CMK (cell line): ENCODE measurements around the gene NXT1.
A peak's percentile ranks its signal among the peaks of the same experiment; 100 is the strongest.
"Not testable (repeated sequence)": the region's sequence is repeated elsewhere in the genome, so short reads cannot be mapped to it uniquely, and the experiment has no call there.

ENCODE experiments used
- DNase-seq: peaks from one replicate; pipeline ENCODE4 v3.0.0-alpha.2; 2010; ENCODE audit warnings: low read depth

Gene NXT1

DNA sequence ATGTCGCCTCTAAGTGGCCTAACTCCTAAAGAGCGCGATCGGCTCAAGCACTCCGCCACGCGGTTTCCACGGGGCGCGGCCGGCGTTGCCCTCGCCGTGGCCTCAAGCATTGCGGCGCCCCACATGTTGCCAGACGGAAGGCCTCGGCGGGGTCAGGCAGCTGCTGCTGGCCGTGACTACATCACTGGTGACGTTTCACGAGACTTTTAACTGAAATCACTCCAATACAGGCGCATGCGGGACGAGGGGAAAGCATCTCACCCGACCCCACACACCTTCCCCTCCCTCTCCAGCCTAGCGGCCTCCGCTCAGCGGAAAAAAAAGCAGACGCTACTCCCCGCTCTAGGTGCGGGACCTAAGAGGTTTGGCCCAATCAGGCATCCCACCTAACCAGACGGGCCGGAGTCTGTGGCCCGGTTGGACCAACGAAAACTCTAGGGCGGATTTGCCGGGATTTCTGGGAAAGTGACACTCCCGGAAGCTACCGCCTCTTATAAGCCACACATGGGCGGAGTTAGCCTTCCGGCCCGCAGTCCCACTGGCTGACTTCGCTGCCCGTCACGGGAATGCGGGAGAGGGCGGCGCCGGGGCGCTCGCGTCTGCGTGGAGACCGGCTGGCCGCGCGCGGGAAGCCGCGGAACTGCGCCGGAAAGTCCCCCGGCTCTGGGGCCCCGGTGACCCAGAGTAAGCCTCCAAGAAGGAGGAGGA, at the start of gene NXT1:
Gene NXT1 (plus strand): TSS at position 596 of the 708 bp plus-strand sequence. CDS start 3,251 bp downstream, outside the sequence.
- peak; percentile 92 for DNase-seq

DNA sequence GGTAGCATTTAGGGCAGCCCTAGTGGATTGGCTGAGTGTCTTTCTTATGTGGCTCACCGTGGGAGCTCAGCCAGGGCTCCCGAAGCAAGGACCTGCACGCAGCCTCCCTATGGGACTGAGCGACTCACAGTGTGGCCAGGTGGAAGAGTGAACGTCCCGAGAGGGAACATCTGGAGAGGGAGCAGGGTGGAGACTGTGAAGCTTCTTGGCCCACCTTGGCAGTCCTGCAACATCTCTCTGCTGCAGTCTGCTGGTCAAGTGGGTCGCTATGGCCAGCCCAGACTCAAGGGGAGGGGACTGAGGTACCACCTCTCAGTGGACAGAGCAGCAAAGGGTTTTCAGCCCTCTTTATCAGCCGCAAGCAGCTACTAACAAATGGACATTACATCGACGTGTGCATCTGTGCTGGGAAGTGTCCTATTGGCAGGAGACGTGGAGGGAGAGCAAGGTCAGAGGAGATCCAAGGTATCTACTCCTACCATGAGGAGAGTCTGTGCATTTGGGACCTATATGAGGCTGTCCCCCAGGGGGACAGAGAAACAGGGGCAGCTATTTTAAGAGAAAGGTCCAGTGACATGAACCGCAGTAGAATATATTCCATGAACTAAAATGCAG, 49.0 kb upstream of the NXT1 start:
- no peak for DNase-seq

DNA sequence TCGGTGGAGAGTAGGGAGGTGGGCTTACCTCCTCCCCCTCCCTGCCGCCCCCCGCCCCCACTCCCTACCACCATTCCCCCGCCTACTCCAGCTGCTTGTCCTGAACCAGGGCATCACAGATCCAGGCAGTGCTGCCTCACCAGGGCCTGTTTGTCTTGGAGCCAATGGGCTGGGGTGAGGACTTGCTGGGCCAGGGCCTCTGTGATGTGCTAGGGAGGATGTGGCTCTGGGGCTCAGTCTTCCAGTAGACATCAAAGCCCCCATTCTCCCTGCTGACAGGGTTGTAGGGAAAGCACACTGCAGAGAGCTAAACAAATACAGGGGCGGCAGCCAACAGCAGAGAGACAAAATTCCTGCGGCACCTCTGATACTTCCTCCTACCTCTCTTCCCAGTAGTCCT, 48.2 kb upstream of the NXT1 start:
- DNase-seq, result no peak

DNA sequence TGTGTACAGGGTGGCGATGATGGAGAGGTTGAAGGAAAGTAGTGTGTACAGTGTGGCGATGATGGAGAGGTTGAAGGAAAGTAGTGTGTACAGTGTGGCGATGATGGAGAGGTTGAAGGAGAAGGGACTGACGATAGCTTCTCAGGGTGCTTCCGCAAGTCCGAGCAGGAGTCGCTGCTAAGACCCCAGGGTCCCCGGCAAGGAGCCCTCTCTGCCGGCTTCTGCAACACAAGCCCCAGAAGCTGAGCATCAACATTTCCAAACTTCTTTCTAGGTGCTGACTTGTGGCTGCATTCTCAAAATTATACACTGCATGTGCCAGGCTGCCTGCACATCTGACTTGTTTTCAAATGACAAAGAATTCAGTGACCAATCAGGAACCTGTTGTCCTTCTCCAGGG, 47.8 kb upstream of the NXT1 start:
- no peak for DNase-seq

DNA sequence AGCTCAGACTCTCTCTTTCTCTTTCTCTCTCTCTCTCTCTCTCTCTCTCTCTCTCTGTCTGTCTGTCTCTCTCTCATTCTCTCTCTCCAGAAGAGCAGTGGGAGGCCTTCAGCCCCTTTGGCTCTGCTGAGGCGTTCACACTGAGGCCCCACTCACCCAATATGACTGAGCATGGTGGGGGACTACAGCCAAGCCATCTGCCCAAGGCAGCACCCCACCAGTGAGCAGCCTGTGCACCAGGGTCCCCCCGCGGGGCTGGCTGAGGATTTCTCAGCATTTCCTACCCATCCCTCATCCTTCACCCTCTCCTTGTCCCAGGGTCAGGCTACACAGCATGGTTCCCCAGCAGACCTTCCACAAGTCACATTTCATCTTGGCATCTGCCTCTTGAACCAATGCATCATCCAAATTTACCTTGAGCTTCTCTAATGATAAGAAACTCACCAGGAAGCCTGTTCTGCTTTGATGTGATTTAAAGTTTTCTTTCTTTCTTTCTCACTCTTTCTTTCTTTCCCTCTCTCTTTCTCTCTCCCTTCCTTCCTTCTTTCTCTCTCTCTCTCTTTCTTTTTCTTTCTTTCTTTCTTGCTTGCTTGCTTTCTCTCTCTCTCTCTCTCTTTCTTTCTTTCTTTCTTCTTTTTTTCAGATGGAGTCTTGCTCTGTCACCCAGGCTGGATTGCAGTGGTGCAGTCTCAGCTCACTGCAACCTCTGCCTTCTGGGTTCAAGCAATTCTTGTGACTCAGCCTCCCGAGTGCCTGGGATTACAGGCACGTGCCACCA, 47.1 kb upstream of the NXT1 start:
- no peak for DNase-seq

DNA sequence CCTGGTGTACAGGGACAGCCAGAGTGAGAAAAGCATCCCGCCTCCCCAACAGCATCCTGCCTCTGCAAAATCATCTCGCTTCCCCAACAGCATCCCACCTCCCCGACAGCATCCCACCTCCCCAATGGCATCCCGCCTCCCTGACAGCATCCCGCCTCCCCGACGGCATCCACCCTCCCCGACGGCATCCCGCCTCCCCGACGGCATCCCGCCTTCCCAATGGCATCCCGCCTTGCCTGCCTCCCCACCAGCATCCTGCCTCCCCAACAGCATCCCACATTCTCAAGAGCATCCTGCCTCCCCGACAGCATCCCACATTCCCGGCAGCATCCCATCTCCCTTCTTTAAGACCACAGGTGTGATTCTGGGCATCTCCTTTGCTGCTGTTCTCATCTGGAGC, 46.0 kb upstream of the NXT1 start:
- no peak for DNase-seq

DNA sequence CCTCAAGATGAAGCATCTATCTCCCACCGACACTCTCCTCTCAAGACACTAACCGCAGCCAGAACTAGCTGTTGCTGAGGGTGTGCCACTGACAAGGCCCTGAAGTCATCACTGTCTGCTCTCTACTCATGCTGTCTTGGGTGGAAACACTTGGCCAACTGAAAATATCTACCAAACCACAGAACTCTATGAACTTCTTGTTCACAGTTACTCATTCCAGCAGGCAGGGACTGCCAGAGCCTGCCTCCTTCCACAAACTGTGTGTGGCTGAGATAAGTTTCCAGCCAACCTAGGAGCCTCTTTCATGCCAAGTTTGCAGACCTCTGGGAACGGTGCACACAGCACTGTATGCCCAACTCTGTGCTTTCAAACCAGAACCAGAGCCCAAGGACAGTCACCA, 45.5 kb upstream of the NXT1 start:
- no peak for DNase-seq

DNA sequence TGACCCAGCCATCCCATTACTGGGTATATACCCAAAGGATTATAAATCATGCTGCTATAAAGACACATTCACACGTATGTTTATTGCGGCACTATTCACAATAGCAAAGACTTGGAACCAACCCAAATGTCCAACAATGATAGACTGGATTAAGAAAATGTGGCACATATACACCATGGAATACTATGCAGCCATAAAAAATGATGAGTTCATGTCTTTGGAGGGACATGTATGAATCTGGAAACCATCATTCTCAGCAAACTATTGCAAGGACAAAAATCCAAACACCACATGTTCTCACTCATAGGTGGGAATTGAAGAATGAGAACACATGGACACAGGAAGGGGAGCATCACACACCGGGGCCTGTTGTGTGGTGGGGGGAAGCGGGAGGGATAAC, 43.2 kb upstream of the NXT1 start:
- not testable (repeated sequence) for DNase-seq

DNA sequence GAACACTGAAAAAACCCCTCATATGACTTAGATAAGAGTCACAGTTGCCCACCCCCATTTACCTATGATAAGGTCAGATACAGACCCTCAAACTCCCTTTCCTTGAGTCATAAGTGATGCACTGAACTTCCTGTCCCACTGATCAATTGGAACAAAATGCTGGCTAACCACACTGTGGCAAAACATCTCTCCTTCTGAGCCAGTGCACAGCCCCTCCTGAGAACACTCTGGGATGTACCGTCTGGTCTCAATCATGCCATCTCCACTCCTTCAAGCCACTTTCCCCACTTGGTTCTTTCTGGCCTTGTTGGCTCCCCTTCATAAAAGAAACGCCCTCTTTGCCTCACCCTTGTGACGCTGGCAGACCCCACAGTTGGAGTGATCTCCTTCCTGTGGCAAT, 42.6 kb upstream of the NXT1 start:
- DNase-seq, result no peak

DNA sequence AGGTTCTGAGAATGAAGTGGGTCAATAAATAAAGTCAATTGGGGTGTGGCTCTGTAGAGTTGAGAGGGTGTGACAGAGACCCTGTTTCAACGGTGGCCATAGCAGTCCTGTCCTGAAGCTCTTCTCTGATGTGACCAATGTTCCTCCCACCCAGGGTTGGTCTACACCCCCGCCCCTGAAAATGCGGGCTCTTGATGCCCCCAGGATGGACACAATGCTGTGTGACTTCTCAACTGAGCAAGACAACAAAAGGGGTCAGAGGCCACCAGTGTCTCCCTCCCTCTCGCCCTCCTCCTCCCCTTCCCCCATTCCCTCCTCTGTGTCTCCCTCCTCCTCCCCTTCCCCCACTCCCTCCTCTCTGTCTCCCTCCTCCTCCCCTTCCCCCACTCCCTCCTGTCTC, 41.7 kb upstream of the NXT1 start:
- DNase-seq, result no peak

DNA sequence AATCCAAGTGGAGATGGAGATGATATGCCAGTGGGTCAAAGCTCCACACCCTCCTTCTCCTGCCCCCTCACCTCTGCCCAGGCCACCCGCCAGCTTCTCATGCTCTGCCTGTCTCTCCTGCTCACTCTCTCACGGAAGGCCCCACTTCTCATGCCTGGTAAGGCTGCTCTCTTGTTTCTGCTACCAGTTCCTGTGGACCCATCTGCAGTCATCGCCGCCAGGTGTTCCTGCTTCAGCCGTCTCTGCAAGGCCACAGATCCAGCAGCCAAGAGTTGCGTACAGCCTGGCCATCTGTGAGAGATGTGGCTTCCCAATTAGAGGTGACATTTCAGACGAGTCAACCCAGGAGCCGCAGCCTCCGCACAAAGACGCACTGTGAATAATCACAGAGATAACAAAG, 40.8 kb upstream of the NXT1 start:
- no peak for DNase-seq

DNA sequence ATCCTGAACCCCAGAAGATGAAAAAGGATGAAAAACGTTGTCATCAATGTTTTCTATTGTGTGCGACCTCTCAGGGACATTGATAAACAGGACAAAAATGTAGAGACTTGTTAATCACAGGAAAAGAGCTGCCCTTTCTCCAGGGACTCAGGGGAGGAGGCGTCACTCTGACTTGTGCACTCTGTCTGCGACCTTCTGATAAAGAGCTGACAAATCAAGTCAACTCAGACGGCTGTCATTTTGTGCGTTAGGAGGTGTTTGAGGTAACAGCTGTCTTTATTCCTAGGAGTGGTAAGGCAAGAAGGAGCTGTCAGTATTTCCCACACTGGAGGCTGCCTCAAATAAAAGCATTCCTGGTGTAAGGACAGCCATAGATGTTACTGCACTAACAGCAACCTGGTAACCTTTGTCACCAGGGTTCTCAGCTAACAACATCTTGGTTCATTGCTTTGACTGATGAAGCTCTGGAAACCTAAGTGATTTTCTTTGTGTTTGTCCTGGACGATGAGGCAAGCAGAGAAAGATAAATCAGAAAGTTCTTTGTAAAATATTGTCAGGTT, 38.6 kb upstream of the NXT1 start:
- no peak for DNase-seq

DNA sequence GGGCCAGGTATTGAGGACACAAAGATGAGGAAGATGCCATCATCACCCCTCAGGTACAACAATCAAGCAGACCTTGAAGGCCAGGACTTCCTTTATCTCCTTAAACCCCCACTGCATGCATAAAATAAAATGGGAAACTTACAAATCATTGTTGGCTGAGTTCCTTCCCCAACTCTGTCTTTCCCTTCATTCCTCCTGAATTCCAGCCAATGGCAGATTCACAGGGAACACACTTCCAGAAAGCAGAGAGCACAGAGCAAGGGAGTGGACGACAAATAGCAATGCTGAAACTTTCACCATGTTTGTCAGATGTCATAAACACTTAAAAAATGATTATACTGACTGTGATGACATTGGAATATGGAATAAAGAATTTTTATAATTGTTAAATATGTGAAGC, 37.3 kb upstream of the NXT1 start:
- DNase-seq, result no peak

DNA sequence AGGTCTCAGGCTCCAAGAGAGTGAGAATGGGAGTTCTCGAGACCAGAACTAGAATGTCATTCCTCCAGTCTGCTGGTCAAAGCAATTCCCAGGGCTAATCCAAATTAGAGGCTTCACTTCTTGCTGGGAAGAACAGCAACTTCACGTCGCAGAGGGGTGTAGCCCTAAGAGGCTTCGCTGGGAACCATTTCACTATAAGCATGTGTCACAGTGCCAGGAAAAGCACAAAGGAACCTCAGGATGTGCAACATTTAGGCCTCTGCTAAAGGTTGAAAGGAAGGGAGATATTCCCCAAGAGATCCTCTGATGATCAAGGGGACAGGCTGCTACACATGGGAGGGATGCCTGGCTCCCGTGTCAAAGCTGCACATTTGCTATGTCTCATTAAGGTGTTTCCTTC, 35.9 kb upstream of the NXT1 start:
- DNase-seq, result no peak

DNA sequence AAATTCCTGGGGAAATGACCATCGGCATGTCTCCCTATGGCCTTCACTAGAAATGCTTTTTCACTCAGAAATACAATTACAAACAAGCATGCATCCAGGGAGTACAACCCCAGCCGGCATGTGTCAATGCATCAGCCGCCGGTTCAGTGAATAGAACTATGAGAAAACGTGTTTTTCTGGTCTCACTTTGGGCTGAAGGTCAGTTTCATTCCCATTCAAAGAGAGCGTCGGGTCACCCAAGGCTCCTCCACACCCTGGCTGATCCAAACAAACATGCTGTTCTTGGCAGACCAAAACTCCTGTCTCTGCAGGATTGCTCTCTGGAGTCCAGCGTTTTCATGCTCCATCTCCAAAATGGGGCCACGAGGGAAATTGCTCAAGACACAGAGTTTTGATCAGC, 35.5 kb upstream of the NXT1 start:
- no peak for DNase-seq

DNA sequence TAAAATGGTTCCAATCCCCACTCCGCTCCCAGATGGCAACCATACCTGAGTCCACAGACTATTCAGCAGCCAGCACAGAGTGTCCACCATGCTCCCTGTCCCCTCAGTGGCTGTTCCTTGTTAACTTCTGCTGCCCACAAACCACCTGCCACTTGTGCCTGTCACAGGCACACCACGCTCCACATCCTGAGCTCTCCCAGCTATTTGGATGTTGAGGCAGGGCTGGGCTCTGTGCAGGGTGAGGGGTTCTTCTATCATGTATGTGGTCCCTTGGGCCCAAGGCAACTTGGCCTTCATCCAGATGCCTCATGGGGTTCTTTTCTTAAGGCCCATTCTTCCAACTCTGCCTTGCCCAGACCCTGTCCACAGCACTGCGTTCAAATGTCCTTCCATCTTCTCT, 34.0 kb upstream of the NXT1 start:
- no peak for DNase-seq

DNA sequence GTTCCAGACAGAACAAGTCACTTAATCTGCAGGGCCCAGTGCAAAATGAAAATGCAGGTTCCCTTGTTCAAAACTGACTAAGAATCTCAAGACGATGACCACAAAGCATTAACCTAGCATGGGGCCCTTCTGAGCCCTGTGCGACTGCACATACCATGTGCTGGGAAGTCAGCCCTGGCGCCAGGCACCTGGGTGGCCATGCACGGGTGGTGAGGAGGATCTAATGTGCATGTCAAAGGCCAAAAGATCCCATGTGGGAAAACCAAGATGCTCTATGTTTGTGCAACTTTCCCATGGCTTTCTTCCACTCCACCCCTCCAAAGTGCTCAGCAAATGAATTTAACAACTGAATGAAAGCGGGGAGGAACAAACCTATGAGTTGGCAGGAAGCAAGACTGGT, 33.5 kb upstream of the NXT1 start:
- DNase-seq, result no peak

DNA sequence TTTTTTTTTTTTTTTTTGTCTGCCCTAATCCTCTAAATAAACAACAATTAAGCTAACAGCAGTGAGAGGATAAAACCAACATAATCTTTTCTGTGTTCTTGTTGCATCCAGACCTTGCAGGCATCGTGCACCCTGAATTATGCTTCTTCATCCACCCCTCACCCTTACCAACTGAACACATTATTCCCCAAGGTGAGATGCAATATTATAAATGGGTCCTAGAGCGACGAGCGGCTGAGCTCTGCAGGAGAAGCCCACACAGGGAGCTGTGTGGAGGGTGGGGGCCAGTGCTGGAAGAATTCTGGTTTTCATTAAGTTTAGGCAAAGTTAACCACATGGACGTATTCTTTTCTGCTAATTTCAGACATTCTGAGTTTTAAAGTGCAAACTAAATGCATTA, 32.2 kb upstream of the NXT1 start:
- no peak for DNase-seq

DNA sequence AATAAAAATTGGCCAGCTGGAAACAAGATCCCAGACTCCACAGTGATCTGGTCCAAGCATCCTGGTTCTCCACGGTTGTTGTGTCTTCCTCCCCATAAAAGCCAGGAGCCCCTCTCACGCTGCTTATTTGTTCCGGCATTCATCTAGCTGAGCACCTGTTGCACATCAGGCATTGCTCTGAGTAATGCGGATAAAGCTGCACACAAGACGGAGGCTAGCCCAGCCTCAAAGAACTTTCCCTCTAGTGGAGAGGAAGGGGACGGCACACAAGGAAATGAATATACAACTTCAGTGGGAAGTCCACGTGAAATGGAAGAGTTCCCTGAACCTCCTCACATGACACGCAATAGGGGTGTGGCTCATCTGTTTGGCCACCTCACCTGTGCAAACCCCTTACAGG, 30.3 kb upstream of the NXT1 start:
- no peak for DNase-seq

DNA sequence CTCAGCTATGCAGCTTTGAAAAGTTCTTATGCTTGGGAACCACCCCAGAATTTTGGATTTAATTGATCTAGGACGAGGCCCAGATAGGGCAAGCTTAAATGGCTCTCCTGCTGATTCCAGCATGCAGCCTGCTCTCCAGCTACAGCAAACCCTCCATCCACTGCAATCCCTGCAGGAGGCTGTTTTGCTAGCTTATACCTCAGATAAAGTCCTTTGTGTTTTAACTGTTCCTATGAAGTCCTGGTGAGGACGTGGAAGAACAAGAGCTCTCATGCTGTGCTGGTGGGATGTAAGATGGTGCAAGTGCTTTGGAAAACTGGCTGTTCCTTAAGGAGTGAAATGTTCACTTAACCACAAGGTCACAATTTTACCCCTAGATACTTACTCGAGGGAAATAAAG, 25.5 kb upstream of the NXT1 start:
- no peak for DNase-seq

DNA sequence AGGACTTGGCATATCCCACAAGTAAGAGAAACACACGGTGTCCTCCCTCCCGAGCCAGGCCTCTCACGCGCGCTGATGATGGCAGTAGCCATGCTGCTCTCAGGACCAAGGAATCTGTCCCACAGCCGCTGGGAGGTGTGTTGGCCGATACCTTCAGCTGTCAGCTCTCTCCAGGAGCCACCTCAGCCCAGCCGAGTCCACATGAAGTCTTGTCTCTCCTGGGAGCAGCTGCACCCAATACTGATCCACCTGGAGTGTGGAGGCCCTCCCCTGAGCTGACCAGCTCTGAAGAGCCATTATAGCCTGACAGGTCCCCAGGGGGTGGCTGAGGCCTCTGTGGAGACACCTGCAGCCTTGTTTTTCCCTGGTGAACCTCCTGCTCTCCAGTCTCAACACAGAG, 23.8 kb upstream of the NXT1 start:
- no peak for DNase-seq

DNA sequence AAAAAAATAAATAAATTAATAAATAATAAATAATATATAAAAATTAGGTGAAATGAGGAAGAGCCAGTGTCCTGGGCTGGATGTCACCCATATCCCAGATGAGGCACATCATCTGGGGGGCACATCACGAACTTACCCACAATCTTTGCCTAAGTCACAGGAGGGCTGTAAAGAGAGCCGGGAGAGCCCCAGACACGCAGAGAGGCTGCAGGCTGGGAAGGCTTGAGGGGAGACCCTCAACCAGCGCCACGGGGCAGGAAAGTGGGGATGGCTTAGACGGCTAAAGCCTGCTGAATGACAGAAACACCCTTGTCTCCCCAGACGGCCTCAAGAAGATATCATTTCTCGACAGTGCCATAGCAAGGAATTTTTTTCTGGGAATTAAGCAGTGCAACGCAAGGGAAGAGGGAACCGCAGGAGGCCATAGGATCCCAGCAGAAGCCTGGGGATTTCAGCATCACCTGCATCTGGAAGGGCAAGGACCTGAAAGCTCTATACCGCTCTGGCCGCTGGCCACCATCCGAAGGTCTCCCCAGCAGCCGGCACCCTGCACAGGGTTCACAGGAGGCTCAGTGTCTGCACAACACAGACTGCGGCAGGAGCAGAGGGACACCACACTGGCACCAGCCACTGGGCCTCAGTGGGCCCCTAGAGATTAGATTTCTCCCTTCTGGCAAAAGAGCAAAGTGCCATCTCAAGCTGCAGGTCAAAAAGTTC, 22.8 kb upstream of the NXT1 start:
- DNase-seq, result no peak
